ENCODE results near the gene STX4. TPM values are rescaled to one million over a fixed set of nuclear protein-coding genes. Genes with fewer than 3 reads are reported as not detected.

STX4 gene
- total and polyA plus RNA-seq, 4 donors: 11.4 to 22.1 (median 17.4) TPM

DNA sequence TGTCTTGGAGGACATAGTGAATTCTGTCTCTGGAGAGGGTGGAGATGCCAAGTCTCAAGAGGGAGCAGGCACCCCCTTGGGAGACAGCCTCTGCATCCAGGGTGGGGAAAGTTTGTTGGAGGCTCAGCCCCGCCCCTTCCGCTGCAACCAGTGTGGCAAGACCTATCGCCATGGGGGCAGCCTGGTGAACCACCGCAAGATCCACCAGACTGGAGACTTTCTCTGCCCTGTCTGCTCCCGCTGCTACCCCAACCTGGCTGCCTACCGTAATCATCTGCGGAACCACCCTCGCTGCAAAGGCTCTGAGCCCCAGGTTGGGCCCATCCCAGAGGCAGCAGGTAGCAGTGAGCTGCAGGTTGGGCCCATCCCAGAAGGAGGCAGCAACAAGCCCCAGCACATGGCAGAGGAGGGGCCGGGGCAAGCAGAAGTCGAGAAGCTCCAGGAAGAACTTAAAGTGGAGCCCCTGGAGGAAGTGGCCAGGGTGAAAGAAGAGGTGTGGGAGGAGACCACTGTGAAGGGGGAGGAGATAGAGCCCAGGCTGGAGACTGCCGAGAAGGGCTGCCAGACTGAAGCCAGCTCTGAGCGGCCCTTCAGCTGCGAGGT, 46.1 kb downstream of the STX4 start:
- Histone ChIP-seq H3K4me1 (ENCODE audit: control insufficient read depth in 4 of 4, insufficient read depth in 4 of 4, low read length in 3 of 4) (peaks cover 0 to 13% (median 8%) of the 10 kb centered on the region in 4 donors), H3K36me3 (ENCODE audit: control insufficient read depth in 4 of 4, insufficient read depth in 3 of 4, low read depth in 1 of 4, low read length in 3 of 4) (peaks cover 4 to 58% (median 23%) of the 10 kb centered on the region in 4 donors), H3K27me3 (ENCODE audit: control insufficient read depth in 4 of 4, insufficient read depth in 4 of 4, low read length in 3 of 4) (no peaks in the 10 kb centered on the region), H3K27ac (ENCODE audit: low read depth in 1 of 2, low read length in 2 of 2) (no peak overlapping the region), H3K9me3 (ENCODE audit: control insufficient read depth in 4 of 4, low read length in 3 of 4) (no peaks in the 10 kb centered on the region), H3K4me3 (ENCODE audit: low read depth in 1 of 3, low read length in 3 of 3) (no peak overlapping the region), H3K9ac (ENCODE audit: low read depth in 1 of 2, low read length in 2 of 2) (no peak overlapping the region)
- WGBS: 89% methylated on average over 13 of the region's 13 CpGs
- TF ChIP-seq SP1 (IDR thresholded peaks at IDR 0.05): no peak
- TF ChIP-seq MAX (IDR thresholded peaks at IDR 0.05): no peak
- TF ChIP-seq ATF3 (IDR thresholded peaks at IDR 0.05): no peak
- no peak for TF ChIP-seq ZBTB33 (IDR thresholded peaks at IDR 0.05)
- no peak for TF ChIP-seq HNF4G (IDR thresholded peaks at IDR 0.05)
- no peak for TF ChIP-seq EGR1 (IDR thresholded peaks at IDR 0.05; ENCODE audit: low read depth in 2 of 2)
- no peak for TF ChIP-seq REST (IDR thresholded peaks at IDR 0.05)
- TF ChIP-seq YY1 (IDR thresholded peaks at IDR 0.05): no peak
- no peak for TF ChIP-seq FOXA1 (IDR thresholded peaks at IDR 0.05)
- TF ChIP-seq HNF4A (conservative IDR thresholded peaks at IDR 0.05): no peak
- TF ChIP-seq RAD21 (IDR thresholded peaks at IDR 0.05): no peak
- TF ChIP-seq TAF1 (conservative IDR thresholded peaks at IDR 0.05): no peak
- no peak for TF ChIP-seq GABPA (IDR thresholded peaks at IDR 0.05 in 1 of 2, conservative IDR thresholded peaks at IDR 0.05 in 1 of 2)
- no peak for TF ChIP-seq CTCF (IDR thresholded peaks at IDR 0.05; ENCODE audit: low read depth, low read length, missing input control)
- no peak for TF ChIP-seq NR2F2 (IDR thresholded peaks at IDR 0.05)
- no peak for TF ChIP-seq JUND (IDR thresholded peaks at IDR 0.05)
- no peak for TF ChIP-seq RXRA (IDR thresholded peaks at IDR 0.05)
- TF ChIP-seq FOXA2 (IDR thresholded peaks at IDR 0.05): no peak
- DNase-seq (ENCODE audit: low spot score): no peak

All from liver (tissue), 9 donors.